Activated T-helper 2 cell treated with anti-CD3 and anti-CD28 coated beads, Interferon-gamma antibody, Interleukin-2, Interleukin-4, amounts not matched to agents 10 μg/mL and 5 μg/mL and 100 μg/mL, durations not matched to agents 14 hours and 24 hours and 36 hours (primary cell): ENCODE measurements around the gene INPP4B. TPM values are rescaled to one million over a fixed set of nuclear protein-coding genes. Genes with fewer than 3 reads are reported as not detected.
"Not testable (repeated sequence)": the region's sequence is repeated elsewhere in the genome, so short reads cannot be mapped to it uniquely, and the experiment has no call there.

Source experiments
- DNase-seq: peaks from one replicate; pipeline ENCODE4 v3.0.0; 2021; ENCODE audit warnings: low spot score
- H3K27ac Mint-ChIP-seq: one replicate; pipeline ENCODE4 v1.8.0; 2021; ENCODE audit warnings: mixed read lengths
- H3K27me3 Mint-ChIP-seq: one replicate; pipeline ENCODE4 v1.8.0; 2021; ENCODE audit warnings: low read depth, mixed read lengths
- H3K36me3 Mint-ChIP-seq: one replicate; pipeline ENCODE4 v1.8.0; 2021; ENCODE audit warnings: low read depth, mixed read lengths
- H3K4me1 Mint-ChIP-seq: one replicate; pipeline ENCODE4 v1.8.0; 2021; ENCODE audit warnings: low read depth, mixed read lengths
- H3K4me3 Mint-ChIP-seq: one replicate; pipeline ENCODE4 v1.8.0; 2021; ENCODE audit warnings: low read depth, mild to moderate bottlenecking, moderate library complexity, mixed read lengths
- H3K9me3 Mint-ChIP-seq: one replicate; pipeline ENCODE4 v1.8.0; 2021; ENCODE audit warnings: mixed read lengths
- intact Hi-C: fragments of 100-400 bp; cut with micrococcal nuclease; formaldehyde crosslinking; loops from one replicate; pipeline ENCODE4 v1.15.1; 2023
- total RNA-seq: library from RNA; stranded (reverse); gene quantifications from 2 replicates; pipeline ENCODE4 v1.2.3, GENCODE V29; 2022

Gene INPP4B
- total RNA-seq, 1 donor from 2014 or later, result 64.8 TPM

- H3K4me1 Mint-ChIP-seq, result peaks cover 25% of the 10 kb centered on the region
- H3K27ac Mint-ChIP-seq, result no peak overlapping the region
- intact Hi-C loops, result no loop called here
- H3K36me3 Mint-ChIP-seq, result peaks cover 7% of the 10 kb centered on the region
- no peaks in the 10 kb centered on the region for H3K9me3 Mint-ChIP-seq
- H3K27me3 Mint-ChIP-seq, result no peaks in the 10 kb centered on the region
- H3K4me3 Mint-ChIP-seq, result no peak overlapping the region
- DNase-seq, result no peak
These were observed 155.5 kb downstream of the INPP4B start for GRCh38 chr4:142690406-142691163.

- Mint-ChIP-seq H3K4me3 (no peak overlapping the region), H3K27me3 (no peaks in the 10 kb centered on the region), H3K36me3 (peaks cover 7% of the 10 kb centered on the region), H3K27ac (no peak overlapping the region), H3K4me1 (peaks cover 26% of the 10 kb centered on the region), H3K9me3 (no peaks in the 10 kb centered on the region)
- DNase-seq, result no peak
- intact Hi-C loops, result no loop called here
These were observed 158.4 kb downstream of the INPP4B start for GRCh38 chr4:142687547-142688275.

- intact Hi-C loops, result no loop called here
- Mint-ChIP-seq H3K27me3 (no peaks in the 10 kb centered on the region), H3K4me1 (peaks cover 21% of the 10 kb centered on the region), H3K4me3 (no peak overlapping the region), H3K36me3 (no peaks in the 10 kb centered on the region), H3K9me3 (no peaks in the 10 kb centered on the region), H3K27ac (no peak overlapping the region)
- no peak for DNase-seq
These were observed 160.0 kb downstream of the INPP4B start for GRCh38 chr4:142686081-142686480.

GRCh38 chr4:142683997-142684396, 162.1 kb downstream of the INPP4B start:
- Mint-ChIP-seq H3K27ac (no peak overlapping the region), H3K27me3 (no peaks in the 10 kb centered on the region), H3K36me3 (no peaks in the 10 kb centered on the region), H3K4me1 (peaks cover 15% of the 10 kb centered on the region), H3K4me3 (no peak overlapping the region), H3K9me3 (no peaks in the 10 kb centered on the region)
- intact Hi-C loops, result no loop called here
- DNase-seq, result no peak

GRCh38 chr4:142683503-142683902, 162.6 kb downstream of the INPP4B start:
- Mint-ChIP-seq H3K4me3 (no peak overlapping the region), H3K4me1 (peaks cover 15% of the 10 kb centered on the region), H3K27ac (no peak overlapping the region), H3K36me3 (no peaks in the 10 kb centered on the region), H3K27me3 (no peaks in the 10 kb centered on the region), H3K9me3 (no peaks in the 10 kb centered on the region)
- DNase-seq, result no peak
- intact Hi-C loops, result no loop called here

GRCh38 chr4:142671516-142671915, 174.6 kb downstream of the INPP4B start:
- Mint-ChIP-seq H3K36me3 (peaks cover 60% of the 10 kb centered on the region), H3K27me3 (no peaks in the 10 kb centered on the region), H3K9me3 (peaks cover 80% of the 10 kb centered on the region), H3K4me3 (no peak overlapping the region), H3K4me1 (no peaks in the 10 kb centered on the region), H3K27ac (no peak overlapping the region)
- DNase-seq, result no peak
- intact Hi-C loops, result no loop called here

- no peaks in the 10 kb centered on the region for H3K27me3 Mint-ChIP-seq
- no peaks in the 10 kb centered on the region for H3K4me1 Mint-ChIP-seq
- peaks cover 61% of the 10 kb centered on the region for H3K9me3 Mint-ChIP-seq
- intact Hi-C loops, result no loop called here
- H3K27ac Mint-ChIP-seq, result no peak overlapping the region
- DNase-seq, result no peak
- H3K36me3 Mint-ChIP-seq, result peaks cover 59% of the 10 kb centered on the region
- H3K4me3 Mint-ChIP-seq, result no peak overlapping the region
These were observed 182.3 kb downstream of the INPP4B start for GRCh38 chr4:142663828-142664227.

- no peak for DNase-seq
- Mint-ChIP-seq H3K4me1 (no peaks in the 10 kb centered on the region), H3K27ac (no peak overlapping the region), H3K9me3 (peaks cover 59% of the 10 kb centered on the region), H3K27me3 (no peaks in the 10 kb centered on the region), H3K4me3 (no peak overlapping the region), H3K36me3 (peaks cover 58% of the 10 kb centered on the region)
- intact Hi-C loops, result no loop called here
These were observed 185.4 kb downstream of the INPP4B start for GRCh38 chr4:142660728-142661127.

GRCh38 chr4:142656178-142656577, 189.9 kb downstream of the INPP4B start:
- DNase-seq, result peak; percentile 24
- H3K4me3 Mint-ChIP-seq, result no peak overlapping the region
- peaks cover 81% of the 10 kb centered on the region for H3K9me3 Mint-ChIP-seq
- no peaks in the 10 kb centered on the region for H3K27me3 Mint-ChIP-seq
- H3K27ac Mint-ChIP-seq, result no peak overlapping the region
- peaks cover 60% of the 10 kb centered on the region for H3K36me3 Mint-ChIP-seq
- no peaks in the 10 kb centered on the region for H3K4me1 Mint-ChIP-seq
- intact Hi-C loops, result no loop called here

- Mint-ChIP-seq H3K36me3 (peaks cover 56% of the 10 kb centered on the region), H3K4me3 (no peak overlapping the region), H3K4me1 (peaks cover 11% of the 10 kb centered on the region), H3K9me3 (peaks cover 77% of the 10 kb centered on the region), H3K27ac (no peak overlapping the region), H3K27me3 (no peaks in the 10 kb centered on the region)
- no peak for DNase-seq
- intact Hi-C loops, result no loop called here
These were observed 197.7 kb downstream of the INPP4B start for GRCh38 chr4:142648378-142648777.

GRCh38 chr4:142645475-142646108, 200.5 kb downstream of the INPP4B start:
- H3K4me3 Mint-ChIP-seq, result peak overlapping the region; percentile 47
- H3K9me3 Mint-ChIP-seq, result peaks cover 68% of the 10 kb centered on the region
- peak overlapping the region; percentile 64 for H3K27ac Mint-ChIP-seq
- intact Hi-C loops, result no loop called here
- peaks cover 11% of the 10 kb centered on the region for H3K4me1 Mint-ChIP-seq
- no peak for DNase-seq
- peaks cover 61% of the 10 kb centered on the region for H3K36me3 Mint-ChIP-seq
- H3K27me3 Mint-ChIP-seq, result no peaks in the 10 kb centered on the region

GRCh38 chr4:142644628-142645027, 201.5 kb downstream of the INPP4B start:
- peaks cover 55% of the 10 kb centered on the region for H3K36me3 Mint-ChIP-seq
- H3K27me3 Mint-ChIP-seq, DNase-seq, H3K4me3 Mint-ChIP-seq, H3K27ac Mint-ChIP-seq, intact Hi-C loops: not testable (repeated sequence)
- peaks cover 60% of the 10 kb centered on the region for H3K9me3 Mint-ChIP-seq
- H3K4me1 Mint-ChIP-seq, result peaks cover 11% of the 10 kb centered on the region

- Mint-ChIP-seq H3K9me3 (peaks cover 41% of the 10 kb centered on the region), H3K36me3 (peaks cover 43% of the 10 kb centered on the region), H3K27ac (no peak overlapping the region), H3K27me3 (no peaks in the 10 kb centered on the region), H3K4me1 (no peaks in the 10 kb centered on the region), H3K4me3 (no peak overlapping the region)
- intact Hi-C loops, result no loop called here
- no peak for DNase-seq
These were observed 208.5 kb downstream of the INPP4B start for GRCh38 chr4:142637614-142638013.
